Suppressor macrophage treated with lipopolysaccharide for 4 hours (primary cell): Measurements from ENCODE around the gene HTN1.
"Not testable (repeated sequence)": the region's sequence is repeated elsewhere in the genome, so short reads cannot be mapped to it uniquely, and the experiment has no call there.

Source experiments
- DNase-seq: peaks from one replicate; pipeline ENCODE4 v3.0.0-alpha.2; 2020

Gene HTN1

DNA sequence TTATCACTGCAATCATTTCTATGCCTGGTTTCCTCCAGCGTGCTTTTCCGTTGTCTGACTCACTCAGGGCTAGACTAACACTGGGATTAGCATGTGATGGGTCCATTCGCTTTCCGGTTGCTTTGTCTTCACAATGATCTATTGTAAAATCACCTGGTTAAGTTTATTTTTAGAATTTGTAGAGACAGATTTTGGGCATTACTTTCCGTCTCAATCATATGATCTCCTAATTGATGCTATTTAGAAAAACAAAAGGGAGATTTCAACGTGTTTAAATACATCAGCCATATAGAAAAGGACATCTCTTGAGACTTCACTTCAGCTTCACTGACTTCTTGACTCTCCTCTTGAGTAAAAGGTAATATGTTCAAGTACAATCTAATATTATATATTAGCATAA, at the start of gene HTN1:
HTN1 (plus strand) TSS at position 301 of the 400 bp plus-strand sequence. CDS start 2,639 bp downstream, outside the sequence.
- not testable (repeated sequence) for DNase-seq

DNA sequence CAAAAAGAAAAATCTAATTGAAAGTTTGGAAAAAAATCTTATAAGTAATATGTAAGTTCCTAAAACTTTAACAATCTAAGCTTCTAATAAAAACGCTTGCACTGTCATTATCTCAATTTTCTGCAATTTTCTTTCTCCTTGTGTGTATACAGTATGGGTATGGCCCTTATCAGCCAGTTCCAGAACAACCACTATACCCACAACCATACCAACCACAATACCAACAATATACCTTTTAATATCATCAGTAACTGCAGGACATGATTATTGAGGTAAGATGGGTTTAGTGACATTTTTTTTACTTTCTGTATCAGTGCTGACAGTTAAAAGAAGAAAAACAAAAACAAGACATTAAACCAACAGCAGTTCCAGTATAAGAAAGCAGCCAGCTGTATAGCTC, 49.5 kb upstream of the HTN1 start:
- no peak for DNase-seq

DNA sequence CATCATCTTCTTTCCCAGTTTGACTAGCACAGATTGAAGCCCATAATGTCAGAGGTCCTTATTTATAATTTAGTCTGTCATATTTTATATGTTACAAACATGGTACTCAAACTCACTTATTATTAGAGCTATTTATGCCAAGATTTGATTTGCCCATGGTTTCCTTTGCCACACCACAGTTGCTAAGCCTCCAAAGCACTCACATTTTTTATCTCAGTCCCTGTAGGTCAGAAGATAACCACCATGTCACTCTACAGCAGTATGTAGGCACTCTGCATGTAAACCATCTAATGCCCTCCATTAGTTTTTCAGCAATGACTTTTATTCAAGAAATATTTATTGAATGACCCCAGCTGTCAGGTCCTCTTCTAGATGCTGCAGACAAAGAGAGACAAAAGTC, 47.7 kb upstream of the HTN1 start:
- DNase-seq = no peak

- DNase-seq = no peak
Measured at GRCh38 chr4:70008771-70009170, 41.5 kb upstream of the HTN1 start.

DNA sequence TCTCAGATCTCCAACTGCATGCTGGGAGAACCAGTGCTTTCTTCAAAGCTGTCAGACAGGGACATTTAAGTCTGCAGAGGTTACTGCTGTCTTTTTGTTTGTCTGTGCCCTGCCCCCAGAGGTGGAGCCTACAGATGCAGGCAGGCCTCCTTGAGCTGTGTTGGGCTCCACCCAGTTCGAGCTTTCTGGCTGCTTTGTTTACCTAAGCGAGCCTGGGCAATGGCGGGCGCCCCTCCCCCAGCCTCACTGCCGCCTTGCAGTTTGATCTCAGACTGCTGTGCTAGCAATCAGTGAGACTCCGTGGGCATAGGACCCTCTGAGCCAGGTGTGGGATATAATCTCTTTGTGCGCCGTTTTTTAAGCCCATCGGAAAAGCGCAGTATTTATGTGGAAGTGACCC, 31.2 kb upstream of the HTN1 start:
- not testable (repeated sequence) for DNase-seq

DNA sequence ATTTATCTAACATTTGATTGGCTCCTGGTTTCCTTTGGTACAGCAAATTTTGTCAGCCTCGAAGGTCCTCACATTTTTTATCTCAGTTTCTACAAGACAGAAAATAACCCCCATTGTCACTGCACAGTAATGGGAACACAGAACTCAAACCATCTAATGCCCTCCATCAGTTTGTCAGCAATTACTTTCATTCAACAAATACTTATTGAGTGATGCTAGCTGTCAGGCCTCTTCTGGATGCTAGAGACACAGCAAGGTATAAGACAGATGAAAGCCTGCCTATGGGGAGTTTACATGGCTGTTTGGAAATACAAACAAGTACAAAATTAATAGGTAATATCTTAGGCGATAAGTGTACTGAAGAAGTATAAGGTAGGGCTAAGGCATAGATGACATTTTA, 27.0 kb upstream of the HTN1 start:
- DNase-seq = no peak

GRCh38 chr4:70027011-70027410, 23.2 kb upstream of the HTN1 start:
- no peak for DNase-seq

DNA sequence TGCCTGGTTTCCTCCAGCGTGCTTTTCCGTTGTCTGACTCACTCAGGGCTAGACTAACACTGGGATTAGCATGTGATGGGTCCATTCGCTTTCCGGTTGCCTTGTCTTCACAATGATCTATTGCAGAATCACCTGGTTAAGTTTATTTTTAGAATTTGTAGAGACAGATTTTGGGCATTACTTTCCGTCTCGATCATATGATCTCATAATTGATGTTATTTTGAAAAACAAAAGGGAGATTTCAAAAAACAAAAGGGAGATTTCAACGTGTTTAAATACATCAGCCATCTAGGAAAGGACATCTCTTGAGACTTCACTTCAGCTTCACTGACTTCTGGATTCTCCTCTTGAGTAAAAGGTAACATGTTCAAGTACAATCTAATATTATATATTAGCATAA, 22.1 kb upstream of the HTN1 start, which contains the start of gene HTN3:
HTN3 (plus strand) TSS at position 301 of the 400 bp plus-strand sequence. CDS start 2,282 bp downstream, outside the sequence.
- DNase-seq = not testable (repeated sequence)

DNA sequence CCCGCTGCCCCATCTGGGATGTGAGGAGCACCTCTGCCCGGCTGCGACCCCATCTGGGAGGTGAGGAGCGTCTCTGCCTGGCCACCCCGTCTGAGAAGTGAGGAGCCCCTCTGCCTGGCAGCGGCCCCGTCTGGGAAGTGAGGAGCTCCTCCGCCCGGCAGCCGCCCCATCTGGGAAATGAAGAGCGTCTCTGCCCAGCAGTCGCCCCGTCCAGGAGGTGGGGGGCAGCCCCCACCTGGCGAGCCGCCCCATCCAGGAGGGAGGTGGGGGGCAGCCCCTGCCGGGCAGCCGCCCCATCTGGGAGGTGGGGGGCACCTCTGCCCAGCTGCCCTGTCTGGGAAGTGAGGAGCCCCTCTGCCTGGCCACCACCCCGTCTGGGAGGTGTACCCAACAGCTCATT, 12.7 kb upstream of the HTN1 start:
- not testable (repeated sequence) for DNase-seq

GRCh38 chr4:70039928-70040327, 10.3 kb upstream of the HTN1 start:
- DNase-seq = not testable (repeated sequence)

DNA sequence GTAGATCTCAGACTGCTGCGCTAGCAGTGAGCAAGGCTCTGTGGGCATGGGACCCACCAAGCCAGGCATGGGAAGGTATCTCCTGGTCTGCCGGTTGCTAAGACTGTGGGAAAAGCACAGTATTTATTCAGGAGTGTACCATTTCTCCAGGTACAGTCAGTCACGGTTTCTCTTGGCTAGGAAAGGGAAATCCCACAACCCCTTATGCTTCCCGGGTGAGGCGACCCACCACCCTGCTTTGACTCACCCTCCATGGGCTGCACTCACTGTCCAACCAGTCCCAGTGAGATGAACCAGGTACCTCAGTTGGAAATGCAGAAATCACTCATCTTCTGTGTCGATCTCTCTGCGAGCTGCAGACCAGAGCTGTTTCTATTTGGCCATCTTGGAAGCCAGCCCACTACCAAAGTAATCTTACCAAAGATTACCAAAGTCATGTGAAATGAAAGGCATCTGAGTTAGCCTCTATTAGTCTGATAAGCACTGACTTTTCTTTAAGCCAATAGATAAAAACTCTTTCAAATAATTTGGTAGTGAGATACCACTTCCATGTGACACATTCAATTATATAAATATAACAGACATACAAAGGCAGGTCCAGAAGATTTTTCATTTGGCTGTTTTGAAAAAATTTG, 8.5 kb upstream of the HTN1 start:
- DNase-seq = no peak

GRCh38 chr4:70056534-70056933, 6.3 kb downstream of the HTN1 start:
- DNase-seq = not testable (repeated sequence)

DNA sequence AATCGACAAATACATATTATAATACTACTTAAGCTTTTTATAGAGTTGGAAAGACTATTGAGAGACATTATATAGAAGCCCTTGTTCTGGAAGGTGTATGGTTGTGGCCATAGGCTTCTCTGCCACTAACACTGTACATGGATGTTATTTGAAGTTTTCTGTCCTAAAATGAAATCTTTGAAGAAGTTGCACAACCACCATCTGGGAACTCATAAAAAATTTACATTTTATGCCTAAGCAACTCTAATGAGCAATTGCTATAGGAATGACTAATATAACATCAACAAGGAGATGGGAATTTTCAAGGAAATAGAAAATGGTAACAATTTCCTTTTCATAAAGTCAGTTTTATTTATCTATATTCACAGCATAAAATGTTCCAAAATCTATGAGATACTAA, 7.4 kb downstream of the HTN1 start:
- DNase-seq = no peak

GRCh38 chr4:70059149-70059548, 8.9 kb downstream of the HTN1 start:
- DNase-seq = no peak

DNA sequence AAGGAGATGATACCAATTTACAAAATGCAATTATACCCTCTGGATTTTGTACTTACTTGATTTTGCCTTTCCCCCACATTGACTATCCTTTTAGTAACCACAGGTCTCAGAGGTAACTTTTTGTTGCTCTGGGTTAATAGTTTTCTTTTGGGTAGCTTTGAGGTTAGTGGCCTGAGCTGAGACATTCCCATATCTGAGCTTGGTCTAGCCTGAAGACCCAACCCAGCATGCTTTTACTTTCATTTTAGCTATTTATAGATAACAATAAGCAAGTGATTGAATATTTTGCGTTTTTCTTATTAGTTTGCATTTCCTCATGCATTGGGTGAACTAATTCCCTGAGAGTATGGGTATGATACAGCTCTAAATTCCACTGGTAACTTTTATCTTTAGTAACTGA, 11.8 kb downstream of the HTN1 start:
- DNase-seq = no peak

DNA sequence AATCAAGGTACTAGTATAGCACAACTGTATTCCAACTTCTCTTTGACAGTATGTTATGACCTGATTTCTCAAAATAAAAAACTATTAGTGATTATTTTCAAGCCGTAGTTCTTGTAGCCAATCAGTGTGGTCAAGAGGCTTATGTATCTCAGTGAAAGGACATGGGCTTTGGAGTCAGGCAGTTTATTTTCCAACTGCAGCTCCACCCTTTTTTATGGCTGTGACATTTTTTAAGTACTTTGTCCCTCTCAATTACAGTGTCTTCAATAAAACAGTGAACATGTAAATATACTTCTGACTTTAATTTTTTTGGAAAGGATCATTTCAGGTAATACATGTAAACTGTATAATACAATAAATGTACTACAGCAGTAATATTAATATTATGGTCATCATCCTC, 30.0 kb downstream of the HTN1 start:
- DNase-seq = no peak

DNA sequence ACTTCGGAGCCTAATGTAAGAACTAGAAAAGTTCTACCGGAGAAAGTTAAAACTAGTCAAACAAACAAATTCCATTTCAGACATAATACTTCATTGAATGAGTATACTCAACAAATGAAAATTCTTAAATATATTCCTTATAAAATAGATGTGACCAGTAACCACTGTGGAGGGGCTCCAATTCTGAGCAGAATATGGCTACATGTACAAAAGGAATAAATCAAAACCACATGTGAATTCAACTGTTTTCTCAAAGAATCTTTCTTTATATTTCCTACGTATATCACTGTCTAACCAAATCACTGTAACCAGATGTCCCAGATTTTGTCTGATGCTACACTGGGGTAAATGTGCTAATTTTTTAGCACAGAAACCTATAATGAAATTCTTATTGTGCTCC, 49.0 kb downstream of the HTN1 start:
- no peak for DNase-seq
